GM11168 (cell line): ENCODE results near the gene IPCEF1.

Experiments
- in situ Hi-C: fragments of 300-500 bp; cut with MboI; formaldehyde crosslinking; loops from one replicate; pipeline ENCODE4 v1.12.0; 2022; ENCODE audit warnings: low sequenced_read_pairs; ENCODE audit not compliant: unreplicated experiment

IPCEF1 gene

DNA sequence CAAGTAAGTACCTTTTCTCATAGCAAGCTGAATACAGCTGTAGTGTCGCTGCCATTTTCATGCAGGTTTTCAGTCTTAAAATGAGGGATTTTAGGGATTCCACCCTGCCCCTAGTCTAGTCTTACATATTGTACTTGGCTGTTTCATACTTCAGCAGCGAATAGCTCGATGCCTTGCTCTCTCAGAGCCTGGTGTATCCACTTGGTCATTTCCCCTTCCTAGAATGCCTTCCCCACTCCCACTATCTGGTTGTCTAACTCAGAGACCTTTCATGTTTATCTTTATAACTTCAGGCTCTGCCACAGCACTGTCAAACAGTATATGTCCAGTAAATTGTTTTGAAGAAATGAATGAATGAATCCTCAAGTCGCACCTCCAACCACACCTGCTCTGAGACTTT lies 21.1 kb upstream of the IPCEF1 start:
- in situ Hi-C loops: no loop called here

- in situ Hi-C loops: no loop called here
Observed at GRCh38 chr6:154373971-154374370, 17.4 kb upstream of the IPCEF1 start.

DNA sequence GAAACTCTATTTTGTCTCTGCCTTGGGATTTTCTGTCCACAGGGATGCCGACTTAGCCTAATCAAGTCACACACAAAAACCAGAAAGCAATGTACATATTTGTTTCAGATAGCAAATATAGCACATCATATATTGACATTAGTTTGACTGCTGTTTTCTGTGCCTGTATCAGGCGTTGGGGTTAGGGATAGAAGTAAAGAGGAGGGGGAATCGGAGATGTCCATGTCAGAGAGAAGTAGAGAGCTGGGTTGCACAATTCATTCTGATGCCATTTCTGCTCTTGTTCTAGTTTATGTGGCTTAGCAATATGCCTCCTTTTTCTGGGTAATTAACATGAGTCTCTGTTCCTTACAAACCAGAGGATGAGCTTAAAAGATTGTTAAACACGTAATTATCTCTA lies 14.7 kb upstream of the IPCEF1 start:
- in situ Hi-C loops: no loop called here

- in situ Hi-C loops: no loop called here
Observed at GRCh38 chr6:154370545-154370944, 13.9 kb upstream of the IPCEF1 start.

DNA sequence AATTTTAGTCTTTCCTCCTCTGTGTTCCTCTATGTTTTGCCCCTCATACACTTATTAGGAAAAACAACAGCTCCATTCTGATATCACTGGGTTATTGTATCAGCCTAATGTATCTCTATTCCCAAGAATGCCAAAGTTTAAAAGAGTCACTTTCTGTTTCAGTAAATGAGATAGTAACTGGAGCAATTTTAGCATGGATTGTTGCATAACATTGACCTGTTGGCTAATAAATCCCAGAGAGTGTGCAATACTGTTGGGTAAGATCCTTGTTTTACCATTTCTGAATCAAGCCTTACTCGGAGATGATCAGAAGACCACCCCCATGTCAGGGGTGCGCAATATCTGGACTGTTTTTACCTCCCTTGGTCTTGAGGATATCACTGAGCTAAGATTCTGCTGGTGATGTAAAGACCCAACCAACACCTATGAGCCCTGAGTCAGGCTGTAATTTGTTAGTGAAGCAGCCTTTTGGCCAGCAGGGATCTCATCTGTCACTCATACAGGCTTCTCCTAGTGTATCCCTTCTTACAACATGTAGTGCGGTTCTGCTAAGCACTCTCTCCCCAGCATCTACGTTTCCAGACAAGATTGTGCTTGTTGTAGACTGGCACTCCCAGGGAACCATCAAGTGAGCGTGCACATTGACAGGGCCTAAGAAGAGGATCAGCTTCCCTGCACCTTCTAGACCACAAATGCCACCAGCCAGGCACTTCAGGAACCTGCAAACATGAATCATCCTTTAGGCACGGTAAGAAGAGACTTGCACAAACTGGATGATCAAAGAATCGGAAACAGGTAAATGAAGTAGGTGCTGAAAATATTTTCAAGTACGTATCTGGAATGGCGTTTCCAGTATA lies 11.5 kb upstream of the IPCEF1 start:
- in situ Hi-C loops: loop anchor here (10.0 kb wide), 1 partner anchor 213 kb away; no protein-coding TSS in a partner anchor

DNA sequence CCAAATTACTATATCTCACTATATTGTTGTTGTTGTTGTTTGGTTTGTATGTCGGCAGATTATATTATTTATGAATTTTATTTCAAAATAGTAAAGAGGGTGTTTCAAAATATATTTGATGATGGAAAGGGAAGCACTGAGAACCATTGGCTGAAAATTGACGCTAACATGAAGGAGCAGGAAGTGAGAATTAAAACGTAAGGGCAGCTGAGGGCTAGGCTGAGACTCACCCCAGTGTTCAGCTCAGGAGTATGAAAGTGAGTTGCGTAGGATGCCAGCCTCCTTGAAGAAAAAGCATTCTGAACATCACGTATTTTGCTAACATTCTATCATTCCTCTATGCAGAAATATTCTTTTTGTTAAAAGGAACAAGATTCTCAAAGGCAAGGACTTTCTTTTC lies 10.7 kb upstream of the IPCEF1 start:
- in situ Hi-C loops: loop anchor here (10.0 kb wide), 1 partner anchor 213 kb away; no protein-coding TSS in a partner anchor

GRCh38 chr6:154363821-154364220 lies 7.2 kb upstream of the IPCEF1 start:
- in situ Hi-C loops: loop anchor here (10.0 kb wide), 1 partner anchor 209 kb away; no protein-coding TSS in a partner anchor

DNA sequence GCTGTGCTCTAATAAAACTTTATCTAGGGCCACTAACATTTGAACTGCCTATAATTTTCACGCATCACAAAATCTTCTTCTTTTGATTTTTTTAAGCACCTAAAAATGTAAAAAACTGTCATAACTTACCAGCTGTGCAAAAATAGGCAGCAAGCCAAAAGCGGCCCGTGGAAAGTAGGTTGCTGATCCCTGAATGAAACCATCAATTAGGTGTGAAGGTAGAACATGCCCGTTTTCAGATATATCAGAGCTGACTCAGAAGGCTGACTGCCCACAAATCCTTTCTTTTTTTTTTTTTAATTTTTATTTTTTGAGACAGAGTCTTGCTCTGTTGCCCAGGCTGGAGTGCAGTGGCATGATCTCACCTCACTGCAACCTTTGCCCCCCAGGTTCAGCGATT lies 4.9 kb upstream of the IPCEF1 start:
- in situ Hi-C loops: loop anchor here (10.0 kb wide), 1 partner anchor 207 kb away; no protein-coding TSS in a partner anchor

GRCh38 chr6:154360476-154360875 lies 3.9 kb upstream of the IPCEF1 start:
- in situ Hi-C loops: loop anchor here (10.0 kb wide), 1 partner anchor 206 kb away; no protein-coding TSS in a partner anchor

DNA sequence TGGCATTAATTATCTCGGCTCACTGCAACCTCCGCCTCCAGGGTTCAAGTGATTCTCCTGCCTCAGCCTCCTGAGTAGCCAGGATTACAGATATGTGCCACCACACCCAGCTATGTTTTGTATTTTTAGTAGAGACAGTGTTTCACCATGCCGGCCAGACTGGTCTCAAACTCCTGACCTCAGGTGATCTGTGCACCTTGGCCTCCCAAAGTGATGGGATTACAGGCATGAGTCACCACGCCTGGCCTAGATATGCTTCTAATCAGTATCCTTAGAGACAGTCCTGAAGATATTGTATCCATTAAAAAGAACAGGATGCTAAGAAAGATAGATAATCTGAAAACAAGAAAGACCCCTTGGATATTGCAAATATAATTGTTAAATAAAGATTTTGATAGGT lies 3.1 kb upstream of the IPCEF1 start:
- in situ Hi-C loops: loop anchor here (10.0 kb wide), 1 partner anchor 205 kb away; no protein-coding TSS in a partner anchor

DNA sequence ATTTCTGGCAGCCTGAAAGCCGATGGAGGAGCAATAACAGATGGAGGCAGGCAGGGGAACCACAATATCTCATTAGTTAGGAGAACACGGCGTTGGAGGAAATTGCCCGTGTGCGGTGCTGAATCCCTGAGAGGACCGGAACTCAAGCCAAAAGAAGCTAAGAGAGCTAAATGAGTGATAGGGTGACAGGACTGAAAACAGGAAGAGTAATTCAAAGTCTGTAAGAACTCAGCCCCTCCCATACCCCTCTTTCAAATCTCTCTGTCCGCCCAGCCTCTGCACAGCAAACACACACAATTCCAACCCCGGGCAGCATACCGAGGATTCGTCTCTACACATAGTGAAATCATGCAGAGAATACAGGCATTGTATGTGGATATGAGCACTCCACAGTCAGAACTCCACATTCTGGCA lies 2.6 kb upstream of the IPCEF1 start:
- in situ Hi-C loops: no loop called here

- in situ Hi-C loops: no loop called here
Observed at GRCh38 chr6:154358019-154358545, 1.5 kb upstream of the IPCEF1 start.

GRCh38 chr6:154356113-154356512 lies 490 bp downstream of the IPCEF1 start:
- in situ Hi-C loops: no loop called here

- in situ Hi-C loops: no loop called here
Observed at GRCh38 chr6:154354265-154354777, 2.3 kb downstream of the IPCEF1 start.

- in situ Hi-C loops: no loop called here
Observed at GRCh38 chr6:154353626-154354025, 3.0 kb downstream of the IPCEF1 start.

GRCh38 chr6:154352898-154353585 lies 3.6 kb downstream of the IPCEF1 start:
- in situ Hi-C loops: no loop called here

GRCh38 chr6:154350293-154350692 lies 6.3 kb downstream of the IPCEF1 start:
- in situ Hi-C loops: no loop called here

DNA sequence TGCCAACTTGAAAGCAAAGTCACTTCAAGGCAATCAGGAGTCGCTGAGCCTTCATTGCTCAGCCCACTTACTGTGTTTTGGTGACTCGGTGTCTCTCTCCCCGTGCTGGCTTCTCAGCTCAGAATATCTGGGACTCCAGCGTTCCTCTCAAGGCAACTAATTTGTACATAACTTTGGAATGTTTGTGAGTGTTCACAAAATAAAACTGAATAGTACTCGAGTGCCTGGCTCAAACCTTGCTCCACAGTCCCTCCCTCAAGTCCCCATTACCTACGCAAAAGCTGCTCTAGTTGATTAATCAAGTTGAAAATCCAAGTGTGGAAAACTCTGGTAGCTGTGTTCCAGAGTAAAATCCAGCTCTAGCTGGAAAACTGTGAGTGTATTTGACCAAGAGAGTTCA lies 8.6 kb downstream of the IPCEF1 start:
- in situ Hi-C loops: no loop called here

DNA sequence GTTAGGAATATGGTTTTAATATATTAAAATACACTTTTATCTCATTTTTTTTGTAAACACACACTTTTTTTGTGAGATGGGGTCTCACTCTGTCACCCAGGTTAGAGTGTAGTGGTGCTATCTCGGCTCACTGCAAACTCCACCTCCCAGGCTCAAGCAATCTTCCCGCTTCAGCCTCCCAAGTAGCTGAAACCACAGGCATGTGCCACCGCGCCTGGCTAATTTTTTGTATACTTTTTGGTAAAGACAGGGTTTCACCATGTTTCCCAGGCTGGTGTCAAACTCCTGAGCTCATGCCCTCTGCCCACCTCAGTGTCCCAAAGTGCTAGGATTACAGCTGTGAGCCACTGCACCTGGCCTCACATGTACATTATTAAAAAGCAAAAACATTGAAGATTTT lies 10.8 kb downstream of the IPCEF1 start:
- in situ Hi-C loops: no loop called here

GRCh38 chr6:154343473-154344308 lies 12.9 kb downstream of the IPCEF1 start:
- in situ Hi-C loops: no loop called here
